ENCODE measurements around the gene CTCFL.

DNA sequence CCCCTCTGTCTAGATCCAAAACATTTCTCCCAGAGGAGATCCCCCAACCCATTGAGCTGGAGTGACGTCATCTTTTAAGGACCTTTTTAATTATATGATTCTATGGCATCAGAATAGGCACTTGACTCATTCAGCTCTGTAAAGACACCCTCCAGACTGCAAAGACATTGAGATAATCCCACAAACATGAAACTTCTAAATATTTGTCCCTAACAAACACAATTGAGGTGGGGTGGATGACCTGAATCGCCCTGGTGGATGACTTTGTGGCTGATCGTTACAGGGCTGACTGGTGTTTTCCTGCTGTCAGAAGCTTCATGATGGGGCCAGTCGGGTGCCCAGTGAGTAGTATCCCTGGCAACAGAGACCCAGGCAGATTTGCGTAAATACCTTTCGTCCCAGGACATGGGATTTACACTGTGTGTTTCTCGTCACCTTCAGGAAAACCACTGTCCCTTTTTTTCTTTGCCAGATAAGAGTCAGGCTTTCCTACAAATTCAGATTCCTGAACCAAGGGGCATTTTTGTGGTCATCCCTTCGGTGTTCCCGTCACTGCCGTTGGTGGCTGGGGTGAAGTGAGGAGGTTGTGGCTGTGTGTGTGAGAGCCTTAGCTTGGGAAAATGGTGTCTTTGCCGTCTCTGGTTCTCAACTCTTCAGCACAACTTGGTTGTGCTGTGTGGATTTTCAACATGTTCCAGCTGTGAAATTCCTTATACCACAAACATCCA lies 30.7 kb upstream of the CTCFL start:
- TF ChIP-seq CTCF (IDR thresholded peaks at IDR 0.05) = no peak
- no peak for TF ChIP-seq POLR2A (IDR thresholded peaks at IDR 0.05)

Measured in lower leg skin (tissue), 3 donors.